Lower leg skin (tissue), 4 donors: ENCODE measurements around the gene FBN1. TPM values are rescaled to one million over a fixed set of nuclear protein-coding genes. Genes with fewer than 3 reads are reported as not detected.

Experiments
- DNase-seq, 2 donors: peaks; one replicate each; pipeline ENCODE4 v3.0.0-alpha.2; 2019; ENCODE audit warnings: low spot score in 2 of 2
- H3K4me3 ChIP-seq: fragments of 200-600 bp; sonication (generic); 2 replicates; pipeline ENCODE4 v1.5.1; 2017; ENCODE audit warnings: mild to moderate bottlenecking, low read depth; ENCODE audit not compliant: poor library complexity, severe bottlenecking
- CTCF ChIP-seq, 3 donors: fragments of 450-650 bp; IDR thresholded peaks; one replicate each; pipeline ENCODE4 v1.5.1; 2016; ENCODE audit warnings: antibody characterized with exemption in 3 of 3, mild to moderate bottlenecking in 3 of 3, moderate library complexity in 2 of 3
- POLR2A ChIP-seq, 2 donors: fragments of 450-650 bp; IDR thresholded peaks; one replicate each; pipeline ENCODE4 v1.6.1; 2016 to 2017; ENCODE audit warnings: antibody characterized with exemption in 2 of 2, mild to moderate bottlenecking in 1 of 2, moderate library complexity in 1 of 2
- WGBS, 2 donors: methylation state at CpG; one replicate each; pipeline ENCODE4 v1.1.5; 2018; 5-methylcytosine and 5-hydroxymethylcytosine counted together
- intact Hi-C: fragments of 100-400 bp; cut with DNase I; formaldehyde crosslinking; loops from one replicate; pipeline ENCODE4 v1.15.0; 2023; ENCODE audit warnings: low total_unique reads
- total RNA-seq, 4 donors: library from RNA; depleted of rRNA; stranded (reverse); fragments of >200 nt; gene quantifications; one replicate each; pipeline ENCODE4 v1.1.0, GENCODE V29; 2016

Gene FBN1
- total RNA-seq, 4 donors from 2014 or later = 15.0 to 59.3 (median 24.0) TPM

- no peak for DNase-seq
- WGBS, 2 donors = 92 to 95% methylated on average over 2 of the region's 2 CpGs
- intact Hi-C loops = no loop called here
- H3K4me3 ChIP-seq = no peak overlapping the region
- TF ChIP-seq POLR2A (IDR thresholded peaks at IDR 0.05) = no peak
- no peak for TF ChIP-seq CTCF (IDR thresholded peaks at IDR 0.05)
Observed at GRCh38 chr15:48571510-48571909, 74.0 kb downstream of the FBN1 start.

GRCh38 chr15:48570822-48571221 is 74.7 kb downstream of the FBN1 start:
- no peak for TF ChIP-seq POLR2A (IDR thresholded peaks at IDR 0.05)
- no peak for TF ChIP-seq CTCF (IDR thresholded peaks at IDR 0.05)
- no peak overlapping the region for H3K4me3 ChIP-seq
- no peak for DNase-seq
- WGBS, 2 donors = 44 to 87% methylated on average over 1 of the region's 1 CpG
- intact Hi-C loops = no loop called here

- DNase-seq = no peak
- TF ChIP-seq CTCF (IDR thresholded peaks at IDR 0.05) (no peak), POLR2A (IDR thresholded peaks at IDR 0.05) (no peak)
- H3K4me3 ChIP-seq = no peak overlapping the region
- WGBS, 2 donors = 79 to 90% methylated on average over 3 of the region's 3 CpGs
- intact Hi-C loops = no loop called here
Observed at GRCh38 chr15:48569591-48570302, 75.8 kb downstream of the FBN1 start.

GRCh38 chr15:48566668-48567067 is 78.8 kb downstream of the FBN1 start:
- WGBS, 2 donors = 69 to 70% methylated on average over 4 of the region's 4 CpGs
- TF ChIP-seq CTCF (IDR thresholded peaks at IDR 0.05) (no peak), POLR2A (IDR thresholded peaks at IDR 0.05) (no peak)
- intact Hi-C loops = no loop called here
- H3K4me3 ChIP-seq = no peak overlapping the region
- DNase-seq = no peak

- TF ChIP-seq POLR2A (IDR thresholded peaks at IDR 0.05) = no peak
- no peak for TF ChIP-seq CTCF (IDR thresholded peaks at IDR 0.05)
- DNase-seq = peak in 1 of 2 donors; percentile 58
- intact Hi-C loops = no loop called here
Observed at GRCh38 chr15:48565560-48566482, 79.7 kb downstream of the FBN1 start.

More at GRCh38 chr15:48565560-48566482, 79.7 kb downstream of the FBN1 start:
- WGBS, 2 donors = 47 to 50% methylated on average over 1 of the region's 1 CpG
- H3K4me3 ChIP-seq = no peak overlapping the region
